ENCODE data around the gene L3MBTL3. TPM values are rescaled to one million over a fixed set of nuclear protein-coding genes. Genes with fewer than 3 reads are reported as not detected.

The L3MBTL3 gene
- polyA plus RNA-seq, 1 experiment = 6.8 TPM

DNA sequence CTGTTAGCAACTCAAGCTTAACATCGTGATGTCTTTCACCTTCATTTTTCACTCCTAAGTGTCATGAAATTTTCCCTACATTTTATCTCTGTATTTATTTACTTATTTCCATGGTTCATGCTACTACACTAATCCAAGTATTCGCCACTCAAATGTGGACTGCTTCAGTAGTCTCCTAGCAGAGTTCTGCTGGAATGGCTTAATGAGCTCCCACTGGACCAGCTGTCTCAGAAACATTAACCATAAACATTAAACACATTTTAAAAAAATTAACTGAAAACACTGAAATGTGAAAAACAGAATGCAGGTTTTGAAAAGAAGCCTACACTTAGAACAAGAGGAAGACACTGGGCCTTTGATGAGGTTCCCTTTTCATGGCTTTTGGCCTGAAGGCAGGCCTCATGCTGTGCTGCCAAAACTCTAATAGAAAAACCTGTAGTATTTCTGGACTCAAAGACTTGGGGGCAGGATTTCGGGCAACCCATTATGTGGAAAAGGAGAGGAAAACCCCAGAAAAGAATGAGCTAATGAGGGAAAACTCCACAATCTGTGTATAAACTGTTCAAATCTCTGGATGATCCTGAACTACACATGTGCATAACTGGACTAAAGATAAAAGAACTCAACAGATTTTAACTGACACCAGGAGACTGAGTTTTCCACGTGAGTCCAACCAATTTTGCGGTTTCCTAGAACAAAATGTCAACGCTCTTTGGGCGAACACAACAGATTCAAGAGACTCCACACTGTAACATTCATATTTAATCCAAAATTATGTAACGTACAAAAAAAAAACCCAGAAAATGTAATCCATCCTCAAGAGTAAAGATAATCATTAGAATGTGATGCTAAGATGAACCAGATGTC is 171.4 kb downstream of the L3MBTL3 start:
- Histone ChIP-seq H3K27me3 (ENCODE audit: control insufficient read depth, insufficient read depth, low read length) (no peaks in the 10 kb centered on the region), H3K4me3 (ENCODE audit: low read depth, low read length) (no peak overlapping the region), H3K36me3 (ENCODE audit: control insufficient read depth, insufficient read depth, low read length) (no peaks in the 10 kb centered on the region)
- CTCF ChIA-PET = no interaction called here
- DNase-seq (ENCODE audit: low read depth) = no peak
- POLR2A ChIA-PET = no interaction called here
- TF ChIP-seq, protein P1, sequence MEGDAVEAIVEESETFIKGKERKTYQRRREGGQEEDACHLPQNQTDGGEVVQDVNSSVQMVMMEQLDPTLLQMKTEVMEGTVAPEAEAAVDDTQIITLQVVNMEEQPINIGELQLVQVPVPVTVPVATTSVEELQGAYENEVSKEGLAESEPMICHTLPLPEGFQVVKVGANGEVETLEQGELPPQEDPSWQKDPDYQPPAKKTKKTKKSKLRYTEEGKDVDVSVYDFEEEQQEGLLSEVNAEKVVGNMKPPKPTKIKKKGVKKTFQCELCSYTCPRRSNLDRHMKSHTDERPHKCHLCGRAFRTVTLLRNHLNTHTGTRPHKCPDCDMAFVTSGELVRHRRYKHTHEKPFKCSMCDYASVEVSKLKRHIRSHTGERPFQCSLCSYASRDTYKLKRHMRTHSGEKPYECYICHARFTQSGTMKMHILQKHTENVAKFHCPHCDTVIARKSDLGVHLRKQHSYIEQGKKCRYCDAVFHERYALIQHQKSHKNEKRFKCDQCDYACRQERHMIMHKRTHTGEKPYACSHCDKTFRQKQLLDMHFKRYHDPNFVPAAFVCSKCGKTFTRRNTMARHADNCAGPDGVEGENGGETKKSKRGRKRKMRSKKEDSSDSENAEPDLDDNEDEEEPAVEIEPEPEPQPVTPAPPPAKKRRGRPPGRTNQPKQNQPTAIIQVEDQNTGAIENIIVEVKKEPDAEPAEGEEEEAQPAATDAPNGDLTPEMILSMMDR (IDR thresholded peaks at IDR 0.05; ENCODE audit: insufficient read depth, low read depth, low read length) = no peak

Other genes with a start within 250 kb of the L3MBTL3 start
- not detected in 2 replicates for gene TMEM244, start 157.3 kb upstream of the L3MBTL3 start, polyA plus RNA-seq (2011; rRNA removed)
- gene SAMD3, start 204.4 kb downstream of the L3MBTL3 start, polyA plus RNA-seq (2011; rRNA removed) = 0.40 and 0.48 TPM in 2 replicates

Measured in BJ (cell line).